ENCODE results near the gene PIGC.

GRCh38 chr1:172431721-172432192 is 12.1 kb downstream of the PIGC start:
- TF ChIP-seq, protein P1, sequence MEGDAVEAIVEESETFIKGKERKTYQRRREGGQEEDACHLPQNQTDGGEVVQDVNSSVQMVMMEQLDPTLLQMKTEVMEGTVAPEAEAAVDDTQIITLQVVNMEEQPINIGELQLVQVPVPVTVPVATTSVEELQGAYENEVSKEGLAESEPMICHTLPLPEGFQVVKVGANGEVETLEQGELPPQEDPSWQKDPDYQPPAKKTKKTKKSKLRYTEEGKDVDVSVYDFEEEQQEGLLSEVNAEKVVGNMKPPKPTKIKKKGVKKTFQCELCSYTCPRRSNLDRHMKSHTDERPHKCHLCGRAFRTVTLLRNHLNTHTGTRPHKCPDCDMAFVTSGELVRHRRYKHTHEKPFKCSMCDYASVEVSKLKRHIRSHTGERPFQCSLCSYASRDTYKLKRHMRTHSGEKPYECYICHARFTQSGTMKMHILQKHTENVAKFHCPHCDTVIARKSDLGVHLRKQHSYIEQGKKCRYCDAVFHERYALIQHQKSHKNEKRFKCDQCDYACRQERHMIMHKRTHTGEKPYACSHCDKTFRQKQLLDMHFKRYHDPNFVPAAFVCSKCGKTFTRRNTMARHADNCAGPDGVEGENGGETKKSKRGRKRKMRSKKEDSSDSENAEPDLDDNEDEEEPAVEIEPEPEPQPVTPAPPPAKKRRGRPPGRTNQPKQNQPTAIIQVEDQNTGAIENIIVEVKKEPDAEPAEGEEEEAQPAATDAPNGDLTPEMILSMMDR (IDR thresholded peaks at IDR 0.05): no peak
- no peak for TF ChIP-seq POLR2A (IDR thresholded peaks at IDR 0.05)
